GM18498 (cell line): ENCODE results near the gene SLC20A1.
"Not testable (repeated sequence)": the region's sequence is repeated elsewhere in the genome, so short reads cannot be mapped to it uniquely, and the experiment has no call there.

Source experiments
- ATAC-seq: cut with Tn5 transposase; IDR thresholded peaks from one replicate; pipeline ENCODE4 v1.9.1; 2021; ENCODE audit warnings: mild to moderate bottlenecking, moderate library complexity; ENCODE audit not compliant: unreplicated experiment

SLC20A1 gene

GRCh38 chr2:112703684-112704083 is 57.9 kb downstream of the SLC20A1 start:
- no peak for ATAC-seq

GRCh38 chr2:112705575-112705974 is 59.8 kb downstream of the SLC20A1 start:
- ATAC-seq, result peak; percentile 4

- ATAC-seq, result peak; percentile 55
Observed at GRCh38 chr2:112706170-112706664, 60.5 kb downstream of the SLC20A1 start.

GRCh38 chr2:112706947-112707346 is 61.2 kb downstream of the SLC20A1 start:
- not testable (repeated sequence) for ATAC-seq

- ATAC-seq, result no peak
Observed at GRCh38 chr2:112708968-112709367, 63.2 kb downstream of the SLC20A1 start.

GRCh38 chr2:112709703-112710102 is 64.0 kb downstream of the SLC20A1 start:
- no peak for ATAC-seq

- ATAC-seq, result no peak
Observed at GRCh38 chr2:112710956-112711750, 65.4 kb downstream of the SLC20A1 start.

GRCh38 chr2:112712465-112712864 is 66.7 kb downstream of the SLC20A1 start:
- ATAC-seq, result no peak

- ATAC-seq, result no peak
Observed at GRCh38 chr2:112712903-112713584, 67.3 kb downstream of the SLC20A1 start.
